NCI-H526 (cell line): ENCODE measurements around the gene LDLRAD3.

Experiments
- DNase-seq, 2 experiments: peaks; one replicate each; lab custom pipeline; 2025; lab: John Stamatoyannopoulos, UW

Gene LDLRAD3

DNA sequence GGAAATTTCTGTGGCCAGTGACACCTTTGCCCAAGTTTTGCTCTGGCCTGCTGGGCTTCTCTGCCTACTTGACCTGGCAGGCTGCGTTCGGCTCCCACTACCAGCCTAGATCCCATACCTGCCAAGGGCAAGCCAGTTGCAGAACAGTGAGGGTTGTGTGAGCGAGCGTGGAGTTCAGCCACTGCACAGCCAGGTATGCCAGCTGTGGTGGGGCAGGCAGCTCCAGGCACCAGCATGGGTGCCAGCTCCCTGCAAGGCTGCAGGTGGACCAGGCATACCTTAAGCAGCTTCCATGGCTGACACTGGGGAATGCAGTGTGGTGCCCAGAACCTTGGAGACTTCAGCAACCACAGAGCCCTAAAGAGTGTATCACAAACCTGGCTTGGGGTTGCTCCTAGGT lies 133.5 kb downstream of the LDLRAD3 start:
- DNase-seq: no peak

DNA sequence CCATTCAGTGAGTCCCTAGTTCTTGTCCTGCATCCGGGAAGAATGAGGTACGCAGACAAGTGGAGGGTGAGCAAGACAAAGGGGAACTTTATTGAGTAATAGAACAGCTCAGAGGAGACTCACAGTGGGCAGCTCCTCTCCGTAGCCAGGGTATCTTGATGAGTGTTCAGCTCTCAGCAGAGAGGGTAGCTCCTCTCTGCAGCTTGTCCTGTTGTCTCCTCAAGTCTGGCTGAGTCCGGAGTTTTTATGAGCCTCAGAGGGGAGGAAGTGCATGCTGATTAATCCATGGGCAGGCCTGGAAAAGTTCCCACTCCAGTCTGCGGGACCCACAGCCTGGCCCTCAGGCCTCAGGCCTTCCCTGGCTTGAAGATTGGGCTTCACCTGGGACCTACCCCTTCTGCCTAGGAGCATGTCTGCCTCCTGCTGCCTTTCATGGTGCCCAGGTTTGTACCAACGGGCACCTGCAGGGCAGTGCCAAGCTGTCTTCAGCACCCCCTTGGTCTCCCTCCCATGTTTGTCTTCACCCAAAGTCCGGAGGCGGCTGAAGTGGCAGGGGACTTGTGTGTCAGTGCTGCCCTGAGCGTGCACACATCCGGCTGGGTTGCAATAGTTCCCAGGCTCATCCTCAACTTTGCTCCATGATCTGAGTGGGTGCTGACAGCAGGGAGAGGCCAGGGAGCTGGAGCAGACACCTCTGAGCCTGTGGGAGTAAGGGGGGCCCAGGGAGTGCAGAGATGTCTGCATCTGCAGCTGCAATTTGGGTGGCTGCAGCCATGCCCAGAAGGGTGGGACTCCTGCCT lies 134.2 kb downstream of the LDLRAD3 start:
- DNase-seq: no peak

DNA sequence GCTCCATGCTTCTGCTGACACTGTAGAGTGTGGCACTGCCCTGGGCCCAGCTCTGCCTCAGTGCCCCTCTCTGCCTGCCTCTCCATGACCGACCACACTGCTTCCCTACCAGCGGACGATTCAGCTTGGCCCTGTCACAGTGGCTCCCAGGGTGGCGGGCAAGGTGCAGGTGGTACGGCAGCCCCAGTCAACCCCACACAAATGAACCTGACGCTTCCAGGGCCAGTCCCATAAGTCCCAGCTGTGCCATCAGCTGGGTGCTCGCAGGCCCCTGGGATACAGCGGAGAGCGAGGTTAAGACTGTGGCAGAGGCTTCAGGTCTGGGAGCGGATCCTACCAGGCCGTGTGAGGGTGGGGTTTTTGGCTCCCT lies 134.8 kb downstream of the LDLRAD3 start:
- no peak for DNase-seq

DNA sequence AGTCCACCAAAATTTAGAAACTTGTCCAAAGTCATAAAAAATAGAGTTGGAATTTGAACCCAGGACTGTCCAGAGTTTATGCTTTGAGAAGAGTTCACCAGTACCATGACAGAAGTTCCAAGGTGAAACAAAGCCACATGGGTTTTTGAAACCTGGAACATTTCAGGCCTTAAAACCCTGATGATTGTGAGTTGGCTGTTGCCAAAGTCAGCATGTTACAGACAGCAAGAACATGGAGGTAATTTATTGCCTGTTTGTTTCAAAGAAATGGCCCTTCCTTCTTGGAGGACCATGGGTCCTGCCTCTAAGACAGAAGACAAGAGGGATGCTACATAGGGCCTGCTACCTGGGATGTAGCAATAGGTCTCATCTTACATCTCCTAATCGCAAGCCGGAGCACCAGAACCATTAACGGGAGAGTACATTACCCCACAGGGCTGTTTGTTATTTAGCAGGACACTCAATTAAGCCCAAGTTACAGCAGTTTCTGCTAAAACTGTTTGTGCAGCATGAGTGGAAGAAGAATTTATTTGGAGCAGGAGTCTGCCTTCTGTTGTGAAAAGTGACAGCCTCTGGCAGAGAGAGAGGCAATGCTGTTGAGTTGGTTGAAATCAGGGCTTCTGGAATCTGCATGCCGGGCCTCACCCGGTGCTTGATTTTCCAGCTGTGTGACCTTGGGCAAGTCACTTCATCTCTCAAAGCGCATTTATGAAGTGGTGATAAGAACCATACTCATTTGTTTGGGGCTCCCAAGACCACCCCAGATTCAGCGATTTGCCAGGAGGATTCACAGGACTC lies 136.2 kb downstream of the LDLRAD3 start:
- DNase-seq: no peak

DNA sequence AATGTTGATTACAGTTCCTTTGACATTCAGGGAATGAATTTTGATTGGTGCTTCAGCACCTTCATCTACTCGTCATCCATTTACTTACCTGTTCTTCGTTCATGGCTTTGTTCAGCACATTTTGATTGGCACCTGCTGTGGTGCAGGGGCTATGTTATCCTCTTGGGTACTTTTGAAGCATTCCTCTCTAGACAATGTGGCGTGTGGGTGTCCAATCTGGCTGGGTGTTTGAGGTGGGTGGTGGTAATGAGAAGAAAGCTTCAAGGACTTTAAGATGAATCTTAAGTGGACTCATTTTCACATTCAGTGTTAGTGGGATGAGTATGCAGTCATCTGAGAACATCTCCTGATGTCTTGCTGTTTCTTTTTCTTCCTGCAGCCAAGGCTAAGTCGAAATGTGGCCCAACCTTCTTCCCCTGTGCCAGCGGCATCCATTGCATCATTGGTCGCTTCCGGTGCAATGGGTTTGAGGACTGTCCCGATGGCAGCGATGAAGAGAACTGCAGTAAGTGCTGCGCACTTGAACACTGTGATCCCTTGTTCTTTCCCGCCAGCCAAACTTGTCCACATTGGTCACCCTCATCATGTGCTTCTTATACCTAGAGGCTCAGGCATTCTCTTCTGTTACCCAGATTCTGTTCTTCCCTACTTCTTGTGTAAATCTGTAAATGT lies 137.5 kb downstream of the LDLRAD3 start:
- no peak for DNase-seq

DNA sequence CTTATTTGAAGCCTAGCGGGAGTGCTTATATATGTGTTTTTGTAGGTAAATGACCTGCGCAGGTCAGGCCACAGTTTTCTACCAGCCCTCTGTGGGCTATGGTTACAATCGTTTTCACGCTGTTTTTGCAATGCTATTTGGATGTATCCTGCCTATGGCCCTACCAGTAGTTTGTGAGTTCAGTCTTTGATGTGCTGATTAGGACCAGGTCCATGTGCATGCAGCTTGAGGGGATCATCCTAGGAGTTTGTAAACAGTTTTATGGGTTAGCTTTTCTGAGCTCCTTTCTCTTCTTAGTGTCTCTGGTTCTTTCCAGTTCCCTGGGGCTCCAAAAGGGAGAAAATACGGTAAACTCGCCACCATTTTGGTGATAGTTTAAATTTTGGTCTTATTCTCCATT lies 142.5 kb downstream of the LDLRAD3 start:
- no peak for DNase-seq

DNA sequence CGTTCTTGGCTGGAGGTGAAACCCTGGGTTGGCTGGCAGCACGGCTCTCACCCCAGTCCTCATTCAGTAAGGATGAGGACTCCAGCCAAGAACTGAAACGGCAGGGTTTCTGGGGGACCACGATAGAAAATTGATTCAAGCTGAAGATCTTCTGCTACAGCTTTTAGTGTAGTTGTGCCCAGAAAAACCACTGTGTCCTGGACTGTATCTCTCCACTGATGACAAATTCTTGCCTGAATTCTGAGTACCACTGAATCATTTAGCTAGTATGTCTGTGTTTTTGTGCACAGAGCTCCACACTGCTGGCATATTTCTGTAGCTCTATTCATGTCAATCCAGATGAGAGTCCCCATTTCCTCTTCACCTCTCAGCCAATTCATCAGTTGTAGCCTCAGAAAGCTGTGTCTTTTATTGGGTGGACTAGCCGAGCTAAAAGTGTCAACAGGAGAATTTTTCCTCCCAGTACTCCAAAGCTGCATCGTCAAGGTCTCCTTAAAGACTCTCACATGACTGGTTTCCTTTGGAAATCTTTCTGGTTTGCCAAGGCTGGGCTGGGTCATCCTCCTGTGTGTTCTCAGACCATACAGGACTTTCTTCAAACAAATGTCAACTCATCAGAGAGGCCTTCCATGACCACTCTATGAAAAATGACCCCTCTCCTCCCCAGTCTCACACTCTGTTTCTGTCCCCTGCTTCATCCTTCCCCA lies 144.6 kb downstream of the LDLRAD3 start:
- DNase-seq: no peak

DNA sequence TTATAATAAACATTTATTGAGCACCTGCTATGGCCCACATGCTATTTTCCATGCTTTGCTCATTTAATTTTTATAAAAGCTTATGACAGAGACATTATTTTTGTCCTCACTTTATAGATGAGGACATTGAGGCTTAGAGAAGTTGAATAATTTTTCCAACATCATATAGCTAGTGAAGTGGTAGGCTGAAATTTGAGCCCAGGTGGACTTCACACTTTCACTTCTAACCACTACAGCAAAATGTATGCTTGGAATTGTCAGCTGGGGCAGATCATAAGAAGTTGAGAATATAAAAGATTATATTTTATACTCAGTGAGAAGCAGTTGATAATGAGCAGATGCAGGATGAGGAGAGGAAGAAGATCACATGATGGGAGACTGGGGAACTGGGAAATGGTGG lies 146.1 kb downstream of the LDLRAD3 start:
- no peak for DNase-seq

DNA sequence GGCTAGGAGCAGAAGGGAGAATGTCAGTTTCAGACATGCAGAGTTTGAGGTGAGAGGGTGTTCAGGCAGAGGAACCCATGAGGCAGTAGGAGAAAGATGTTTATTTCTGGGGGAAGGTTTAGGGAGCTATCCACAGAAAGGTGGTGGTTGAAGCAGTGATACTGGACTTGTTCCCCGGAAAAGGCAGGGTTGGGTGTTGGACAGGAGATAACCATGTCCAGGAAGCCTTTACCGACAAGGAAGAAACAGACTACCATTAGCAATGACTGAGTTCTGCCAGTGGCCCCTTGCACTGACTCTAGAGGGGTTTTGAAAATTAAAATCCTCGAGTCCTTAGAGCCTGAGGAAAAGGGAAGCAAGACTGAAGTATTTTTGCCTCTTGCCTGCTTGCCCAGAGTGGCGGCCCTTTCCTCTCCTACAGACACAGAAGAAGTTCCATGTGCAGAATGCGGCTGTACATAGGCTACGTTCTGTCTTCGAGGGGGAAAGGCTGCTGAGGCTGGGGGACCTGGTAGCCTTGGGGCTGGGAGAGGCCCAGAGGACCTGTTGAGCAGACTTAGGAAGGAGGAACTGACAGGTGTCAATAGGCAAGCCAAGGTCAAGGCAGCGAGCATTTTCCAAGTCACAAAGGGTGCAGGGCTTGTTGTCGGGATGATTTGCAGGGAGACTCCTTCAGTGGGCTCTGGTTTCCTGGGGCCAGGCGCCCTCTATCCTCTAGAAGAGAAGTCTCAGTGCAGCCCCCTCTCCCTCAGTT lies 146.7 kb downstream of the LDLRAD3 start:
- no peak for DNase-seq

DNA sequence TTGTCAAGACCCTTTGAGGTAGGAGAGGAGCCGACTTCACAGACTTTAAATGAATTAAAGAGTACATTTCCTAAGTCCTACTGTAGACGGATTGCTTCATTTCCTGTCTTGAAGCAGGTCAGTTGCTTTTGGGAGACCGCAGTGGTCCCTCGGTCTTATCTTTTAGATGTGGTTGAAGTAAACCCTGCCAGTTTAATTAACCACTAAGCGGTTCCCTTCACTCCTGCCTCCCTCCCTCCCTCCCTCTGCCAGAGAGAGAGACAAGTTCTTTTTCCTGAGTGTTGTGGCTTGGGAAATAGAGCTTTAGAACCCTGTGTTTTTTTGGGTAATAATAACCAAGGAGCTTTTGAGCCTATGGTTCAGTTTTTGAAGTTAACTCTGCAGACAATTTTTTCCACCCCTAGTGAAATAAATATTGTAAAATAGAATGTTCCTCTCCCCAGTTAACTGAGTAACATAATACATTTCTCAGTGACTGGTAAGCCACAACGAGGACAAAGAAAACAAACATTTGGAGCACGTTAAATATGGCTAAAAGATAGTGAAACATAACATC lies 147.5 kb downstream of the LDLRAD3 start:
- DNase-seq: no peak

DNA sequence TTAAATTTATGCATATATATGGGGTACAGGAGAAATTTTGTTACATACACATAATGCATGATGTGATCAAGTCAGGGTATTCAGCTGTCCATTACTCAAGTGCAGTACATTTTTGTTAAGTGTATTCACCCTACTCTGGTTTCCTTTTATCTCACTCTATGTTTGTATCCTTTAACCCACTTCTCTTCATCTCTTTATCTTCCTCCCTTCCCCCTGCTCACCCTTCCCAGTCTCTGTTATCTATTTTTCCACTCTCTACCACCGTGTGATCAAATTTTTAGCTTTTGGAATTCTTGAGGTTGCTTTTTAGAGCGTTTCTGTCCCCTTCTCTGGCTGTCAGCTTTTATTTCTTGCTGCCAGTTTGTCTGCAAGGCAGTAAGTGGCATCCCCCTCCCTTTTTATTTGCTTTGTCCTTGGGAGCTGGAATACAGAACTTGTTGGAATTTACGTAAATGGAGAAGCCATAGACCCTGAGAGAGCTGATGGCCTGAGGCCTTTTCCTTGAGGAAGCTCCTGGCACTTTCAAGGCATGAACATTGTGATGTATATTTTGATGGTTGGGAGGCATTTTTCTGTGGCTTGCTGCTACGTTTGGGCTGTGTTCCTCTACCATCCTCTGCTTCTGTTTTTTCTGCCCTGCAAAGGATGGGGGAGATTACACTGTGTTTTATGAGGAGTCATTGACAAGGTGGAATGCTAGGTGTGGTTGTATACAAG lies 148.6 kb downstream of the LDLRAD3 start:
- DNase-seq: no peak

DNA sequence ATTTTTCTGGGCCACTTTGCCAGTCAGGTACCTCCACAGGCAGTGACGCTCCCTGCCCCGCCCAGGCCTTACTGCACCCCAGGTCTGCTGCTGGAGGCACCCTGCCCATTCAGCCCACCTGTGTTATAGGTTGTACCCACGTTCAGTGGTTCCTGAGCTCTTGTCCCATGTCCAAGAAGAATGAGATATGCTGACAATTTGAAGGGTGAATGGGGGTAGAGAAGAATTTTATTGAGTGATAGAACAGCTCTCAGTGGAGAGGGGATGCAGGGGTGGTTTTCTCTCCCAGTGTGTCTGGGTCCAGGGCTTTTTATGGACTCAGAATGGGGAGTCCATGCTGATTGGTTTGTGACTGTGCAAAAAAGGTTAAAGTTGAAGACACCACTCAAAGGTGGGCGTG lies 149.7 kb downstream of the LDLRAD3 start:
- no peak for DNase-seq

DNA sequence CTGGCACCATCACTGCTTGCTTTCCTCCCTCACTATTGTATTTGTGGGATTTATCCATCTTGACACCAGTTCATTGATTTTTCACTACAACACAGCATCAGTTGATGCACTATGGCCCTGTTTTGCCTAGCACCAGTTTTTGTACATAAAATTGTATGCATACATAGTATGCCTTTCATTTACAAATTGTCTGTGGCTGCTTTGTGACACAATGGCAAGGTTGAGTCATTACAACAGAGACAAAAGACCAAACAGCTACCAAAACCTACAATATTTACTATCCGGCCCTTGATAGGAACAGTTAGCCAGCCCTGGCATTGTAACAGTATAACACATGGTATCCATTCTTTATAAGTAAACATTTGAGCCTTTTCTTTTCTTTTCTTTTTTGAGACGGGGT lies 150.3 kb downstream of the LDLRAD3 start:
- DNase-seq: no peak

DNA sequence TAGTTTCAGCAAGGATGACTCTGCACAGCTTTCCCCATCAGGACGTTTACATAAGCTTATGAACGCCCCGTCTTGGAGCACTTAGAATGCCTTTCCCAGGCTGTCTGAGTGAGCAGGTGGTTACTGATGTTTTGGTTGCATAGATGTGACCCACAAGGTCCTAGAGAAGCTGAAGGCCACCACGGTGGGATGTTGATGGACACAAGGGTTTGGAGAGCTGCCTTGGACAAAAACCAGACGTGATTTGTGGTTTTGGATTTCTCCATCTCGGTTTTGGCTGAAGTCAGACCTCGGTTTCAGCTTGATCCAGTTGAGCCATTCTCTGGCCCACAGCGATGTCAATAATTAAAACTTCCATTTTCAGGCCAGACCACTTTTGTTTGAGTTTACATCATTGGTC lies 151.9 kb downstream of the LDLRAD3 start:
- no peak for DNase-seq

DNA sequence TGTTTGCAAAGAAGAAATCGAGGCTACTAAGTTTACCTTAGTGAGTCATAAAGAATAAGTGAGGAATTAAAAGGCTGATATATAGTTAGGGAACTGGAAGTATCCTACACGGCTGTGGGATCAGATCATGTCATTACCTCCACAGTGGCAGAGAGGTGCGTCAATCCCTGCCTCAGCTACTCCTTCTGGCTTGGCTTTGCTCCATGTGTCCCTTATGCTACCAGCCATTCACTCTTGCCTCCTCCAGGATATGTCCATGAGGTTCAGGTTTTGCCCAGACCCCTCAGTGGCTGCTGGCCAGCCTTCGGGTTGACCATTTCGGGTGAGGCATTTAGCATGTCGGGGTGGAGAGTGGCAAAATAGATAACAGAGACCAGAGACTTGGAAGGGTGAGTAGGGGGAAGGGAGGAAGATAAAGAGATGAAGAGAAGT lies 153.4 kb downstream of the LDLRAD3 start:
- no peak for DNase-seq

DNA sequence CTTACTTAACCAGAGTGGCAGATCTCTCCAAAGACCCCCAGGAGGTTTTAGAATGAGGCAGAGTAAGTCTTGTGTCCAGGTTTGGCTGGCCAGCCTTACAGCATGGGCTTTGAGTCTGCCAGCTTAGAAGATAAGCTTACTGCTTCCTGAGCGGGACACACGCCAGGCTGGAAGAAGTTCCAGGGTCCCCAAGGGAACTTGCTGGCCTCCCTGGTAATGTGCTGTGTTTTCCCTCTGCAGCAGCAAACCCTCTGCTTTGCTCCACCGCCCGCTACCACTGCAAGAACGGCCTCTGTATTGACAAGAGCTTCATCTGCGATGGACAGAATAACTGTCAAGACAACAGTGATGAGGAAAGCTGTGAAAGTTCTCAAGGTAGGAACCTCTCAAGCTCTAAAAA lies 154.2 kb downstream of the LDLRAD3 start:
- no peak for DNase-seq

DNA sequence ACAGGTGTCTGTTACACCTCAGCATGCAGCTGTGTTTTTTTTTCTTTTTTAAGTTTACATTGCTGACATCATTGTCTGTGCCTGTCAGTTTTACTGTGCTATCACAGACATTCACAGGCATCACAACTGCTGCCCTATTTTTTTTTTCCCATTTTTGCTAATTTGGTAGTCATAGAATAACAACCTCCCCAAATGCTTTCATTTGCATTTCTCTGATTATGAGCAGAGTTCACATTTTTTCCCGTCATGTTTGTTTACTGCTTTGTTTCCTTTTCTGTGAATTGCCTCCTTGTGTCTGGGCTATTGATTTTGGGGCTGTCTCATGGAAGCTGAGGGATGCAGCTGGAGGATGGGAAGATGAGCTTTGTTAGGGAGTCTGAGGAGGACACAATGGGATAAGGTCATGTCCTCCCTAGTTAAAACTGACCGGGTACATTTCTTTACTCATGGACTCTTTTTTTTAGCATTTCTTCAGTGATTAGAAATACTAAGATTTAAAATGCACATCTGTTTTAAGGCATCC lies 155.1 kb downstream of the LDLRAD3 start:
- no peak for DNase-seq

DNA sequence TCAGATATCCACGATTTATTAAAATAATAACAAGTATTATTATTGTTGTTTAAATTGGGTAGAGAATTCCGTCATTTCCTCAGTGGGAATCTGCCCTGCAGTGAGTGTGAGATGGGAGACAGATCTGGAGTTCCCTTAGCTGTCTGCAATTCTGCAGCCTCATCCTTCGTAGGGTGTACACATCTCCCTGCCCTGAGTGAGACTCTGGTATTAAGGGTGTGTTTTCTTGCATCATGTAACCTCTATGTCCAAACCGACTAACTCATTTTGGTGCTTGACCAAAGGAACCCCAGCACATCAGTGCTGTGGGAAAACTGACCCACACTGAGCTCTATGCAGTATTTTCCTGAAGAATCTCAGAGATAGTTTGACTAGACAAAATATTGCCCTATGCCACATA lies 157.6 kb downstream of the LDLRAD3 start:
- DNase-seq: no peak

DNA sequence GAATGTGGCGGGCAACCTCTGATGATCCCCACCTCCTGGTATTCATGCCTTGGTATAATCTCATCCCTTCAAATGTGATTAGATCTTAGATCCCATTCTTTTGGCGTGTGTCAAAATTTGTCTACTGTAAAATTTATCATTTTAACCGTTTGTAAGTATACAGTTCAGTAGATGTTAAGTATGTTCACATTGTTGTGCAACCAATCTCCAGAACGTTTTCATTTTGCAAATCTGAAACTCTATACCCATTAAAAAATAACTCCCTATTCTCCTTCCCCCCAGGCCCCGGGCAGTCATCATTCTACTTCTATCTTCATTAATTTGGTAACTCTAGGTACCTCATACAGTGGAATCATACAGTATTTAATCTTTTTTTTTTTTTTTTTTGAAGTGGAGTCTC lies 159.0 kb downstream of the LDLRAD3 start:
- DNase-seq: no peak

DNA sequence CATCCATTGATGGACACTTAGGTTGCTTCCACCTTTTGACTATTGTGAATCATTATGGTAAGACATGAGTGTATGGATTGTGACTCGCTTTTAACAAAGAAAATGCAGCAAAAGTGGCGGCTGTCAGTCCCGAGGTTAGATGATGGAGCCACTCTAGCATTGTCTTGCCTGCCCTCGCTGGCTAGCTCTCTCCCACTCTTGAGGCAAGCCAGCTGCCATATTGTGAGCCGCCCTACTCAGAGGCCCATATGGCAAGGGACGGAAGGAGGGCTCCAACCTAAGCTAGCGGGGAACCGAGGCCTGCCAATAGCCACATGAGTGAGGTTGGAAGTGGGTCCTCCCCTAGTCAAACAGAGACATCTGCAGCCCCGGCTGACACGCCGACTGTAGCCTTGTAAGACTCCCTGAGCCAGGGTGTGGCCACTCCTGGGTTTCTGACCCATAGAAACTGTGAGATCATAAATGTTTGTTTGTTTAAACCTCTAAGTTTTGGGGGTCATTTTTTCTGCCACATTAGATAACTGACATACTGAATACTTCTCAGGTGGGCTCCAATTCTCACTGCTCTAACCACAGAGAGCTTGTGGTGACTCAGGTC lies 160.2 kb downstream of the LDLRAD3 start:
- DNase-seq: no peak
